ENCODE results near the gene LUC7L2.
"Not testable (repeated sequence)": the region's sequence is repeated elsewhere in the genome, so short reads cannot be mapped to it uniquely, and the experiment has no call there.

Gene LUC7L2

GRCh38 chr7:139397192-139397591 lies 37.5 kb downstream of the LUC7L2 start:
- DNase-seq (ENCODE audit: low read depth), result no peak

GRCh38 chr7:139403601-139404000 lies 43.9 kb downstream of the LUC7L2 start:
- DNase-seq (ENCODE audit: low read depth), result no peak

GRCh38 chr7:139407555-139407954 lies 47.9 kb downstream of the LUC7L2 start:
- no peak for DNase-seq (ENCODE audit: low read depth)

- DNase-seq (ENCODE audit: low read depth), result not testable (repeated sequence)
Observed at GRCh38 chr7:139414743-139415402, 55.2 kb downstream of the LUC7L2 start.

- DNase-seq (ENCODE audit: low read depth), result no peak
Observed at GRCh38 chr7:139416405-139416804, 56.7 kb downstream of the LUC7L2 start.

- no peak for DNase-seq (ENCODE audit: low read depth)
Observed at GRCh38 chr7:139417478-139417877, 57.8 kb downstream of the LUC7L2 start.

- no peak for DNase-seq (ENCODE audit: low read depth)
Observed at GRCh38 chr7:139421123-139421522, 61.4 kb downstream of the LUC7L2 start.

- no peak for DNase-seq (ENCODE audit: low read depth)
Observed at GRCh38 chr7:139422126-139422525, 62.4 kb downstream of the LUC7L2 start.

- DNase-seq (ENCODE audit: low read depth), result no peak
Observed at GRCh38 chr7:139423091-139423490, 63.4 kb downstream of the LUC7L2 start.

GRCh38 chr7:139424004-139424403 lies 64.3 kb downstream of the LUC7L2 start:
- DNase-seq (ENCODE audit: low read depth), result no peak

GRCh38 chr7:139425701-139426100 lies 66.0 kb downstream of the LUC7L2 start:
- not testable (repeated sequence) for DNase-seq (ENCODE audit: low read depth)

- no peak for DNase-seq (ENCODE audit: low read depth)
Observed at GRCh38 chr7:139426258-139427028, 66.7 kb downstream of the LUC7L2 start.

GRCh38 chr7:139427029-139427420 lies 67.3 kb downstream of the LUC7L2 start:
- no peak for DNase-seq (ENCODE audit: low read depth)

- DNase-seq (ENCODE audit: low read depth), result no peak
Observed at GRCh38 chr7:139427788-139428187, 68.1 kb downstream of the LUC7L2 start.

- not testable (repeated sequence) for DNase-seq (ENCODE audit: low read depth)
Observed at GRCh38 chr7:139429735-139430134, 70.0 kb downstream of the LUC7L2 start.

- no peak for DNase-seq (ENCODE audit: low read depth)
Observed at GRCh38 chr7:139430443-139430842, 70.7 kb downstream of the LUC7L2 start.

GRCh38 chr7:139431010-139431409 lies 71.3 kb downstream of the LUC7L2 start:
- DNase-seq (ENCODE audit: low read depth), result no peak

GRCh38 chr7:139431459-139431858 lies 71.8 kb downstream of the LUC7L2 start:
- DNase-seq (ENCODE audit: low read depth), result peak; percentile 14

- no peak for DNase-seq (ENCODE audit: low read depth)
Observed at GRCh38 chr7:139436806-139437205, 77.1 kb downstream of the LUC7L2 start.

- DNase-seq (ENCODE audit: low read depth), result no peak
Observed at GRCh38 chr7:139439375-139439774, 79.7 kb downstream of the LUC7L2 start.

- DNase-seq (ENCODE audit: low read depth), result no peak
Observed at GRCh38 chr7:139441961-139442360, 82.3 kb downstream of the LUC7L2 start.

- no peak for DNase-seq (ENCODE audit: low read depth)
Observed at GRCh38 chr7:139446051-139446890, 86.6 kb downstream of the LUC7L2 start.

- DNase-seq (ENCODE audit: low read depth), result no peak
Observed at GRCh38 chr7:139450851-139451250, 91.2 kb downstream of the LUC7L2 start.

All from stromal cell of bone marrow (primary cell).